B cell (primary cell): ENCODE data around the gene SYT17. TPM values are rescaled to one million over a fixed set of nuclear protein-coding genes. Genes with fewer than 3 reads are reported as not detected.

Experiments used
- ATAC-seq: fragments of 200-7000 bp; cut with Tn5 transposase; one replicate; pipeline ENCODE4 v1.10.0; 2021; ENCODE audit warnings: low read depth, mild to moderate bottlenecking, moderate number of reproducible peaks, moderate library complexity
- CTCF ChIA-PET: fragments of 350-600 bp; sonication (Branson Sonifier 250); formaldehyde crosslinking; loops from one replicate; lab custom pipeline; 2021; ENCODE audit warnings: antibody characterized with exemption, inconsistent platforms; lab: Charles Lee
- POLR2A ChIA-PET: fragments of 350-600 bp; sonication (Branson Sonifier 250); formaldehyde crosslinking; loops from one replicate; lab custom pipeline; 2021; ENCODE audit warnings: antibody characterized with exemption; lab: Charles Lee
- DNase-seq: peaks from one replicate; pipeline ENCODE4 v3.0.0; 2013
- H2AFZ ChIP-seq: 2 replicates; pipeline ENCODE4 v1.6.1; 2012; ENCODE audit warnings: mild to moderate bottlenecking, low read depth, low read length; ENCODE audit not compliant: insufficient read depth, poor library complexity, severe bottlenecking
- H3K27ac ChIP-seq, 2 donors: 1 replicate in 1 of 2; 2 replicates in 1 of 2; pipeline ENCODE4 v1.5.1; 2012 to 2013; ENCODE audit warnings: low read length in 2 of 2, mild to moderate bottlenecking in 2 of 2, moderate library complexity in 1 of 2
- H3K27me3 ChIP-seq, 4 experiments: fragments of 200-600 bp in 1 of 4; sonication (generic) in 1 of 4; replicated peaks in 1 of 4; 1 replicate in 2 of 4; 2 replicates in 2 of 4; pipeline versions ENCODE4 v1.6.1 to v1.7.0; 2013 to 2016; ENCODE audit warnings: low read length in 3 of 4, mild to moderate bottlenecking in 2 of 4, mixed read lengths in 1 of 4, moderate library complexity in 1 of 4; ENCODE audit not compliant: insufficient read depth in 4 of 4, control insufficient read depth in 3 of 4; ENCODE audit errors: control extremely low read depth in 1 of 4
- H3K36me3 ChIP-seq, 2 experiments: replicated peaks in 1 of 2; 1 replicate in 1 of 2; 2 replicates in 1 of 2; pipeline versions ENCODE4 v1.6.1 to v1.7.1; 2013; ENCODE audit warnings: low read length in 1 of 2; ENCODE audit not compliant: insufficient read depth in 2 of 2, control insufficient read depth in 1 of 2; ENCODE audit errors: control extremely low read depth in 1 of 2, extremely low read depth in 1 of 2
- H3K4me1 ChIP-seq, 2 donors: fragments of 200-600 bp in 1 of 2; sonication (generic) in 1 of 2; 1 replicate in 1 of 2; 2 replicates in 1 of 2; pipeline versions ENCODE4 v1.5.1 to v1.6.1; 2013 to 2017; ENCODE audit warnings: low read length in 2 of 2; ENCODE audit not compliant: control insufficient read depth in 2 of 2, insufficient read depth in 2 of 2
- H3K4me2 ChIP-seq: replicated peaks from 2 replicates; pipeline ENCODE3; 2012; ENCODE audit warnings: mild to moderate bottlenecking, low read depth, low read length; ENCODE audit not compliant: poor library complexity, severe bottlenecking
- H3K4me3 ChIP-seq, 5 experiments: fragments of 200-600 bp in 1 of 5; sonication (generic) in 1 of 5; 1 replicate in 3 of 5; 2 replicates in 2 of 5; pipeline versions ENCODE4 v1.5.1 to v1.7.0; 2011 to 2016; ENCODE audit warnings: low read length in 4 of 5, mild to moderate bottlenecking in 4 of 5, low read depth in 2 of 5, control low read depth in 1 of 5, moderate library complexity in 1 of 5; ENCODE audit not compliant: insufficient read depth in 1 of 5; ENCODE audit errors: control extremely low read depth in 1 of 5, extremely low read depth in 1 of 5
- H3K79me2 ChIP-seq: fragments of 200-600 bp; sonication (generic); one replicate; pipeline ENCODE4 v1.6.0; 2016; ENCODE audit warnings: low read length; ENCODE audit not compliant: control insufficient read depth, insufficient read depth
- H3K9ac ChIP-seq: fragments of 200-600 bp; sonication (generic); 2 replicates; pipeline ENCODE4 v1.6.1; 2017; ENCODE audit warnings: mild to moderate bottlenecking, low read length, moderate library complexity
- H3K9me3 ChIP-seq, 3 donors: one replicate each; pipeline versions ENCODE4 v1.6.1 to v1.7.1; 2013; ENCODE audit warnings: low read length in 2 of 3; ENCODE audit not compliant: control insufficient read depth in 2 of 3, insufficient read depth in 1 of 3; ENCODE audit errors: control extremely low read depth in 1 of 3
- H4K20me1 ChIP-seq: 2 replicates; pipeline ENCODE4 v1.6.0; 2012; ENCODE audit warnings: mild to moderate bottlenecking, low read length; ENCODE audit not compliant: insufficient read depth, control insufficient read depth, poor library complexity, severe bottlenecking
- H3K27ac Mint-ChIP-seq: one replicate; pipeline ENCODE4 v1.8.0; 2021; ENCODE audit warnings: mixed read lengths
- H3K27me3 Mint-ChIP-seq: one replicate; pipeline ENCODE4 v1.8.0; 2021; ENCODE audit warnings: mixed read lengths
- H3K4me1 Mint-ChIP-seq: one replicate; pipeline ENCODE4 v1.8.0; 2021; ENCODE audit warnings: mixed read lengths
- H3K4me3 Mint-ChIP-seq: one replicate; pipeline ENCODE4 v1.8.0; 2021; ENCODE audit warnings: mixed read lengths
- H3K9me3 Mint-ChIP-seq: one replicate; pipeline ENCODE4 v1.8.0; 2022; ENCODE audit warnings: mixed read lengths; ENCODE audit not compliant: insufficient read depth
- CTCF ChIP-seq: fragments of 200-600 bp; IDR thresholded peaks from one replicate; pipeline ENCODE4 v1.8.0; 2022; ENCODE audit warnings: antibody characterized with exemption, mild to moderate bottlenecking
- EZH2 ChIP-seq: IDR thresholded peaks from 2 replicates; pipeline ENCODE4 v1.6.1; 2012; ENCODE audit warnings: borderline replicate concordance, low read depth, mild to moderate bottlenecking, moderate library complexity, low read length; ENCODE audit not compliant: insufficient read depth, poor library complexity, severe bottlenecking
- WGBS: methylation state at CpG from one replicate; pipeline ENCODE4 v1.1.5; 2013; ENCODE audit warnings: missing lambda C conversion rate; ENCODE audit not compliant: insufficient coverage; 5-methylcytosine and 5-hydroxymethylcytosine counted together
- intact Hi-C: fragments of 100-400 bp; cut with micrococcal nuclease; formaldehyde crosslinking; loops from one replicate; pipeline ENCODE4 v1.10.0; 2022
- polyA plus RNA-seq: library from polyadenylated mRNA; depleted of rRNA; stranded (reverse); fragments of >200 nt; gene quantifications from 2 replicates; pipeline ENCODE4 v1.2.3, GENCODE V29; 2012
- total RNA-seq, 2 donors: library from RNA; stranded (reverse); fragments of 120-200 nt in 1 of 2; gene quantifications; 1 replicate in 1 of 2; 2 replicates in 1 of 2; pipeline versions ENCODE4 v1.2.3 to v1.2.4, GENCODE V29; 2013 to 2022

The SYT17 gene
- total and polyA plus RNA-seq, 2 donors (not counting 1 experiment from before 2014, with no cell fraction given): 24.9 to 27.7 TPM

DNA sequence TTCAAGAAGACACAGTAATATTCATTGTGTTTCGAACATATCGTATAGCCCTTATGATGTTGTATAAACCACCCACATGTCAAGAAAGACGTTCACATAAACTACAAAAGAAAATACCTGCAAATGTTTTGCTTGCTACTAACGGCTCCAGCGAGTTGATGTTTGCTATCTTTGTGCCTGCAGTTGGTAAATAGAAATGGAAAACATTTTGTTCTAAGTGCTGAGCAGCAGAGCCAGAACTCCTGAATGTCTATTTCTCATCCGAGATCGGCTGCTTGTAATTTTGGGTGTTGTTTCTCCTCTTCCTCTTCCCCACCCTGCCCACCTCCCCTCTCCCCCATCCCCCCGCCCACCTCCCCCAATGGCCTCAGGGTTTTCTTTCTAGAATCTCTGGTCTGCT is 5.0 kb downstream of the SYT17 start:
- Mint-ChIP-seq H3K27ac (peak overlapping the region; percentile 59), H3K4me1 (peaks cover 43% of the 10 kb centered on the region), H3K9me3 (no peaks in the 10 kb centered on the region), H3K4me3 (no peak overlapping the region), H3K27me3 (peaks cover 11% of the 10 kb centered on the region)
- Histone ChIP-seq H4K20me1 (no peaks in the 10 kb centered on the region), H3K27ac (no peak overlapping the region), H3K9ac (no peak overlapping the region), H3K36me3 (no peaks in the 10 kb centered on the region), H3K4me1 (peaks cover 11 to 32% of the 10 kb centered on the region in 2 donors), H3K79me2 (no peaks in the 10 kb centered on the region), H2AFZ (no peak overlapping the region), H3K27me3 (peaks cover 0 to 6% (median 0%) of the 10 kb centered on the region in 4 experiments), H3K9me3 (no peaks in the 10 kb centered on the region), H3K4me3 (no peak overlapping the region), H3K4me2 (no peak overlapping the region)
- ChIA-PET CTCF (no interaction called here), POLR2A (no interaction called here)
- TF ChIP-seq EZH2 (no peak), CTCF (no peak)
- WGBS: 80% methylated on average over 2 of the region's 8 CpGs
- ATAC-seq: no peak
- DNase-seq: no peak
- intact Hi-C loops: no loop called here

DNA sequence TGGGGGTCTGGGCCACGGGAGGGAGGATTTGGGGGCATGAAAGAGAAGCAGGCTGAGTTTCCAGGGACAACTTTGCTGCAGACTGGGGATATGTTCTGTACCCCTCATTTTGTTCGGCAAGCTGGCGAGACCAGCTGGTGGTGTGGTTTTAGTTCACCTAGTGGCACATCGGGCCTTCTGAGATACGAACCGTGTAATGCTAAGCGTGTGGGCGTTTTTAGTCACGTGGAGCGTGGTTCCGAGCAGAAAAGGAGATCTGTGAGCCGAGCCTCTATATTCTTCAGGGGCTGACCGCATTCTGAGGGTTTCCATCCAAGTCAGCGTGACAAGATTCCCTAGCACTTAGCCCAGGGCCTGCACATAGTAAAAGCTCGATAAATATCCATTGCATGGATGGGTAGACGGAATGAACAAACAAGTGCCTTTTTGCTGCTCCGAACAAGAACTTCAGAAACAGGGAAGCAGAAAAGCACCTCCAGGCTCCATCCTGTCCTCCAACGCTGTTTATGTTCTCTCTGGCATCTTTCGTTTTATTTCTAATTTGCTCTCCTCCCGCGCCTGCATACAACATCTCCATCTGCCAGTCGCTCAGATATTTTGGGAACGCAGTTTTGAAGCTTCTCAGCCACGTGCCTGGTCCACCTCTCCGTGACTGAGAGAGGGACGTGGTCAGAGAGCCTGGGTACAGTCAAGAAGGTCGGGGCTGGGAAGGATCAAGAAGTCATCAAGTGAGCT is 5.8 kb downstream of the SYT17 start:
- POLR2A ChIA-PET: interaction anchor here (1.0 kb wide), 1 partner anchor 10 kb away, joined by 3 read pairs; no protein-coding TSS in a partner anchor
- H3K79me2 ChIP-seq: no peaks in the 10 kb centered on the region
- ATAC-seq: peak; percentile 59
- H3K9me3 ChIP-seq: no peaks in the 10 kb centered on the region
- no peak overlapping the region for H3K4me2 ChIP-seq
- no peak overlapping the region for H3K27ac ChIP-seq
- H3K4me1 Mint-ChIP-seq: peaks cover 43% of the 10 kb centered on the region
- H3K9ac ChIP-seq: no peak overlapping the region
- no peak overlapping the region for H2AFZ ChIP-seq
- CTCF ChIA-PET: interaction anchor here (1.2 to 1.4 kb wide), 2 partner anchors 88 to 382 kb away, joined by 3 to 5 read pairs; partner anchors contain the start of gene VPS35L
- H3K4me3 Mint-ChIP-seq: no peak overlapping the region
- peak; percentile 41 for DNase-seq
- H3K27me3 ChIP-seq: no peaks in the 10 kb centered on the region
- TF ChIP-seq CTCF: no peak
- no peak for TF ChIP-seq EZH2
- peaks cover 11 to 29% of the 10 kb centered on the region in 2 donors for H3K4me1 ChIP-seq
- peak overlapping the region; percentile 59 for H3K27ac Mint-ChIP-seq
- H3K36me3 ChIP-seq: no peaks in the 10 kb centered on the region
- peaks cover 11% of the 10 kb centered on the region for H3K27me3 Mint-ChIP-seq
- no peak overlapping the region for H3K4me3 ChIP-seq
- H4K20me1 ChIP-seq: no peaks in the 10 kb centered on the region
- 83% methylated on average over 27 of the region's 27 CpGs for WGBS
- intact Hi-C loops: no loop called here
- H3K9me3 Mint-ChIP-seq: no peaks in the 10 kb centered on the region
